Activated naive CD4-positive, alpha-beta T cell treated with anti-CD3 and anti-CD28 coated beads for 36 hours (primary cell): ENCODE measurements around the gene PNMA1. TPM values are rescaled to one million over a fixed set of nuclear protein-coding genes. Genes with fewer than 3 reads are reported as not detected.

Experiments used
- CTCF ChIA-PET: fragments of 350-600 bp; sonication (Branson Sonifier 250); formaldehyde crosslinking; loops from one replicate; lab custom pipeline; 2021; ENCODE audit warnings: antibody characterized with exemption; lab: Charles Lee
- DNase-seq: peaks from one replicate; pipeline ENCODE4 v3.0.0-alpha.2; 2020
- H3K27ac Mint-ChIP-seq: one replicate; pipeline ENCODE4 v1.8.0; 2021; ENCODE audit warnings: mild to moderate bottlenecking, mixed read lengths
- H3K27me3 Mint-ChIP-seq: one replicate; pipeline ENCODE4 v1.8.0; 2021; ENCODE audit warnings: low read depth, mixed read lengths
- H3K36me3 Mint-ChIP-seq: one replicate; pipeline ENCODE4 v1.8.0; 2021; ENCODE audit warnings: low read depth, mixed read lengths
- H3K4me1 Mint-ChIP-seq: one replicate; pipeline ENCODE4 v1.8.0; 2021; ENCODE audit warnings: low read depth, mixed read lengths
- H3K4me3 Mint-ChIP-seq: one replicate; pipeline ENCODE4 v1.8.0; 2021; ENCODE audit warnings: mild to moderate bottlenecking, moderate library complexity, mixed read lengths
- H3K9me3 Mint-ChIP-seq: one replicate; pipeline ENCODE4 v1.8.0; 2021; ENCODE audit warnings: mixed read lengths
- intact Hi-C: fragments of 100-400 bp; cut with micrococcal nuclease; formaldehyde crosslinking; loops from one replicate; pipeline ENCODE4 v1.15.1; 2023
- total RNA-seq, 2 experiments: library from RNA; stranded (reverse); gene quantifications; one replicate each; pipeline ENCODE4 v1.2.3, GENCODE V29; 2021

The PNMA1 gene
- total RNA-seq, 2 experiments from 2014 or later, result 18.5 to 19.2 TPM

GRCh38 chr14:73741386-73741875 lies 27.2 kb upstream of the PNMA1 start:
- H3K4me1 Mint-ChIP-seq, result peaks cover 63% of the 10 kb centered on the region
- peak overlapping the region; percentile 43 for H3K4me3 Mint-ChIP-seq
- no peaks in the 10 kb centered on the region for H3K9me3 Mint-ChIP-seq
- intact Hi-C loops, result loop anchor here (1.0 to 5.0 kb wide), 4 partner anchors 13 to 211 kb away; partner anchors contain the start of genes COQ6 and FAM161B
- CTCF ChIA-PET, result interaction anchor here (0.5 to 8.0 kb wide), 13 partner anchors 12 to 344 kb away, joined by 3 to 112 read pairs (median 3); a partner anchor contains a TSS
- peak overlapping the region; percentile 84 for H3K27ac Mint-ChIP-seq
- peaks cover 14% of the 10 kb centered on the region for H3K36me3 Mint-ChIP-seq
- H3K27me3 Mint-ChIP-seq, result no peaks in the 10 kb centered on the region
- DNase-seq, result peak; percentile 88

- Mint-ChIP-seq H3K36me3 (peaks cover 17% of the 10 kb centered on the region), H3K27me3 (no peaks in the 10 kb centered on the region), H3K4me1 (peaks cover 57% of the 10 kb centered on the region), H3K4me3 (peak overlapping the region; percentile 43), H3K9me3 (no peaks in the 10 kb centered on the region), H3K27ac (peak overlapping the region; percentile 84)
- DNase-seq, result no peak
- intact Hi-C loops, result loop anchor here (1.0 to 5.0 kb wide), 4 partner anchors 14 to 212 kb away; partner anchors contain the start of genes COQ6 and FAM161B
- CTCF ChIA-PET, result interaction anchor here (0.5 to 8.0 kb wide), 11 partner anchors 11 to 345 kb away, joined by 3 to 112 read pairs (median 3); a partner anchor contains a TSS
Measured at GRCh38 chr14:73740618-73741326, 26.6 kb upstream of the PNMA1 start.

- peaks cover 50% of the 10 kb centered on the region for H3K4me1 Mint-ChIP-seq
- no peaks in the 10 kb centered on the region for H3K27me3 Mint-ChIP-seq
- no peaks in the 10 kb centered on the region for H3K9me3 Mint-ChIP-seq
- peaks cover 17% of the 10 kb centered on the region for H3K36me3 Mint-ChIP-seq
- H3K27ac Mint-ChIP-seq, result no peak overlapping the region
- H3K4me3 Mint-ChIP-seq, result no peak overlapping the region
- intact Hi-C loops, result loop anchor here (5.0 kb wide), 2 partner anchors 87 to 212 kb away; partner anchors contain the start of genes COQ6 and FAM161B
- DNase-seq, result no peak
- CTCF ChIA-PET, result interaction anchor here (4.2 to 8.0 kb wide), 3 partner anchors 11 to 85 kb away, joined by 21 to 112 read pairs (median 80); a partner anchor contains a TSS
Measured at GRCh38 chr14:73739899-73740617, 25.9 kb upstream of the PNMA1 start.

GRCh38 chr14:73739174-73739898 lies 25.2 kb upstream of the PNMA1 start:
- intact Hi-C loops, result no loop called here
- H3K27ac Mint-ChIP-seq, result no peak overlapping the region
- no peak overlapping the region for H3K4me3 Mint-ChIP-seq
- H3K4me1 Mint-ChIP-seq, result peaks cover 45% of the 10 kb centered on the region
- H3K27me3 Mint-ChIP-seq, result no peaks in the 10 kb centered on the region
- CTCF ChIA-PET, result interaction anchor here (0.6 to 8.0 kb wide), 3 partner anchors 16 to 140 kb away, joined by 4 to 112 read pairs (median 21); a partner anchor contains a TSS
- no peak for DNase-seq
- peaks cover 22% of the 10 kb centered on the region for H3K36me3 Mint-ChIP-seq
- no peaks in the 10 kb centered on the region for H3K9me3 Mint-ChIP-seq

GRCh38 chr14:73738518-73739173 lies 24.5 kb upstream of the PNMA1 start:
- H3K27me3 Mint-ChIP-seq, result no peaks in the 10 kb centered on the region
- no peaks in the 10 kb centered on the region for H3K9me3 Mint-ChIP-seq
- no peak overlapping the region for H3K4me3 Mint-ChIP-seq
- peaks cover 23% of the 10 kb centered on the region for H3K36me3 Mint-ChIP-seq
- H3K4me1 Mint-ChIP-seq, result peaks cover 39% of the 10 kb centered on the region
- intact Hi-C loops, result no loop called here
- CTCF ChIA-PET, result interaction anchor here (0.6 to 1.1 kb wide), 2 partner anchors 15 to 141 kb away, joined by 3 to 4 read pairs; no protein-coding TSS in a partner anchor
- no peak for DNase-seq
- H3K27ac Mint-ChIP-seq, result no peak overlapping the region

- no peaks in the 10 kb centered on the region for H3K27me3 Mint-ChIP-seq
- H3K4me3 Mint-ChIP-seq, result no peak overlapping the region
- no peak overlapping the region for H3K27ac Mint-ChIP-seq
- no peaks in the 10 kb centered on the region for H3K9me3 Mint-ChIP-seq
- peaks cover 24% of the 10 kb centered on the region for H3K4me1 Mint-ChIP-seq
- DNase-seq, result no peak
- H3K36me3 Mint-ChIP-seq, result peaks cover 26% of the 10 kb centered on the region
- CTCF ChIA-PET, result no interaction called here
- intact Hi-C loops, result no loop called here
Measured at GRCh38 chr14:73736842-73737241, 22.7 kb upstream of the PNMA1 start.

GRCh38 chr14:73732006-73732405 lies 17.8 kb upstream of the PNMA1 start:
- Mint-ChIP-seq H3K36me3 (peaks cover 40% of the 10 kb centered on the region), H3K4me3 (no peak overlapping the region), H3K4me1 (peaks cover 24% of the 10 kb centered on the region), H3K9me3 (no peaks in the 10 kb centered on the region), H3K27me3 (no peaks in the 10 kb centered on the region), H3K27ac (peak overlapping the region; percentile 60)
- CTCF ChIA-PET, result interaction anchor here (0.6 to 9.4 kb wide), 5 partner anchors 12 to 94 kb away, joined by 4 to 126 read pairs (median 80); a partner anchor contains a TSS
- intact Hi-C loops, result no loop called here
- no peak for DNase-seq

- CTCF ChIA-PET, result interaction anchor here (0.6 to 9.4 kb wide), 4 partner anchors 13 to 95 kb away, joined by 6 to 126 read pairs (median 86); a partner anchor contains a TSS
- H3K27ac Mint-ChIP-seq, result no peak overlapping the region
- no peaks in the 10 kb centered on the region for H3K27me3 Mint-ChIP-seq
- peaks cover 36% of the 10 kb centered on the region for H3K36me3 Mint-ChIP-seq
- no peaks in the 10 kb centered on the region for H3K9me3 Mint-ChIP-seq
- no peak overlapping the region for H3K4me3 Mint-ChIP-seq
- H3K4me1 Mint-ChIP-seq, result peaks cover 24% of the 10 kb centered on the region
- intact Hi-C loops, result loop anchor here (2.0 kb wide), 1 partner anchor 14 kb away; no protein-coding TSS in a partner anchor
- DNase-seq, result no peak
Measured at GRCh38 chr14:73731111-73731510, 16.9 kb upstream of the PNMA1 start.

GRCh38 chr14:73729556-73730265 lies 15.5 kb upstream of the PNMA1 start:
- Mint-ChIP-seq H3K36me3 (peaks cover 40% of the 10 kb centered on the region), H3K4me1 (peaks cover 26% of the 10 kb centered on the region), H3K27me3 (no peaks in the 10 kb centered on the region), H3K27ac (peak overlapping the region; percentile 74), H3K9me3 (no peaks in the 10 kb centered on the region), H3K4me3 (no peak overlapping the region)
- intact Hi-C loops, result loop anchor here (2.0 kb wide), 1 partner anchor 15 kb away; no protein-coding TSS in a partner anchor
- CTCF ChIA-PET, result interaction anchor here (0.7 to 9.4 kb wide), 22 partner anchors 12 to 159 kb away, joined by 3 to 126 read pairs (median 5); partner anchors contain the start of genes PNMA1, PTGR2 and ZNF410
- DNase-seq, result no peak

GRCh38 chr14:73728717-73729330 lies 14.6 kb upstream of the PNMA1 start:
- Mint-ChIP-seq H3K4me3 (no peak overlapping the region), H3K9me3 (no peaks in the 10 kb centered on the region), H3K4me1 (peaks cover 24% of the 10 kb centered on the region), H3K27me3 (no peaks in the 10 kb centered on the region), H3K36me3 (peaks cover 41% of the 10 kb centered on the region), H3K27ac (peak overlapping the region; percentile 74)
- peak; percentile 94 for DNase-seq
- CTCF ChIA-PET, result interaction anchor here (0.5 to 9.4 kb wide), 30 partner anchors 9 to 162 kb away, joined by 3 to 126 read pairs (median 4); partner anchors contain the start of genes PNMA1, PTGR2 and ZNF410
- intact Hi-C loops, result loop anchor here (1.0 kb wide), 6 partner anchors 29 to 309 kb away; partner anchors contain the start of genes COQ6 and FAM161B
